T-helper 1 cell treated with Interleukin-12 subunit alpha and Interleukin-12 subunit beta and Interleukin-4 antibody, amounts not matched to agents 30 ng/mL and 1 ng/mL, for 36 hours (primary cell): ENCODE measurements around the gene SFPQ. TPM values are rescaled to one million over a fixed set of nuclear protein-coding genes. Genes with fewer than 3 reads are reported as not detected.
"Not testable (repeated sequence)": the region's sequence is repeated elsewhere in the genome, so short reads cannot be mapped to it uniquely, and the experiment has no call there.

ENCODE experiments used
- intact Hi-C: fragments of 100-400 bp; cut with micrococcal nuclease; formaldehyde crosslinking; loops from one replicate; pipeline ENCODE4 v1.15.1; 2024
- total RNA-seq: library from RNA; stranded (reverse); gene quantifications from 2 replicates; pipeline ENCODE4 v1.2.3, GENCODE V29; 2022

The SFPQ gene
- total RNA-seq, 1 donor from 2014 or later: 362 TPM

- intact Hi-C loops: not testable (repeated sequence)
Measured at GRCh38 chr1:35145892-35146549, 46.9 kb downstream of the SFPQ start.

- intact Hi-C loops: no loop called here
Measured at GRCh38 chr1:35143737-35144508, 49.0 kb downstream of the SFPQ start.

GRCh38 chr1:35142728-35143127, 50.2 kb downstream of the SFPQ start:
- intact Hi-C loops: not testable (repeated sequence)

GRCh38 chr1:35142294-35142693, 50.7 kb downstream of the SFPQ start:
- intact Hi-C loops: not testable (repeated sequence)

GRCh38 chr1:35137590-35137989, 55.4 kb downstream of the SFPQ start:
- intact Hi-C loops: not testable (repeated sequence)

- intact Hi-C loops: no loop called here
Measured at GRCh38 chr1:35136780-35137179, 56.2 kb downstream of the SFPQ start.

Other genes with a start within 250 kb of the SFPQ start
- gene TMEM35B, start 207.8 kb downstream of the SFPQ start, total RNA-seq: 34.5 and 35.1 TPM in 2 replicates
- 28.0 and 33.0 TPM in 2 replicates for gene ZMYM6, start 161.2 kb downstream of the SFPQ start, total RNA-seq
- 11.9 and 12.9 TPM in 2 replicates for gene ZMYM1, start 113.8 kb downstream of the SFPQ start, total RNA-seq
- 30.5 and 34.4 TPM in 2 replicates for gene ZMYM4, start 75.6 kb upstream of the SFPQ start, total RNA-seq